H1 (cell line): ENCODE data around the gene IL36RN. TPM values are rescaled to one million over a fixed set of nuclear protein-coding genes. Genes with fewer than 3 reads are reported as not detected.

Experiments used
- BACH1 ChIP-seq: IDR thresholded peaks from 2 replicates; pipeline ENCODE4 v1.6.1; 2012; ENCODE audit warnings: low read length, improper control_type of control experiment
- BRCA1 ChIP-seq: IDR thresholded peaks from 2 replicates; pipeline ENCODE4 v1.6.1; 2012; ENCODE audit warnings: low read depth, low read length, improper control_type of control experiment
- EP300 ChIP-seq, 2 experiments: IDR thresholded peaks; 1 replicate in 1 of 2; 2 replicates in 1 of 2; pipeline ENCODE4 v1.6.1; 2011 to 2012; ENCODE audit warnings: low read depth in 2 of 2, low read length in 2 of 2, mild to moderate bottlenecking in 2 of 2, borderline replicate concordance in 1 of 2, inconsistent platforms in 1 of 2, moderate library complexity in 1 of 2
- JUN ChIP-seq: IDR thresholded peaks from 2 replicates; pipeline ENCODE4 v1.6.1; 2011; ENCODE audit warnings: low read depth, mild to moderate bottlenecking, improper control_type of control experiment, low read length
- KDM4A ChIP-seq: IDR thresholded peaks from one replicate; pipeline ENCODE4 v1.7.1; 2012; ENCODE audit warnings: low read depth, mild to moderate bottlenecking, moderate library complexity, low read length, inconsistent platforms; ENCODE audit not compliant: severe bottlenecking
- SIX5 ChIP-seq: IDR thresholded peaks from 2 replicates; pipeline ENCODE4 v1.6.1; 2011; ENCODE audit warnings: mild to moderate bottlenecking, low read depth, low read length
- TBP ChIP-seq: IDR thresholded peaks from 2 replicates; pipeline ENCODE4 v1.6.1; 2011; ENCODE audit warnings: low read depth, low read length, improper control_type of control experiment
- polyA plus RNA-seq, 7 experiments: library from polyadenylated mRNA; depleted of rRNA in 3 of 7; stranded (reverse) in 5 of 7; unstranded in 2 of 7; fragments of >200 nt in 5 of 7; fragments of 200-250 nt in 2 of 7; gene quantifications; 1 replicate in 5 of 7; 2 replicates in 1 of 7; 4 replicates in 1 of 7; pipeline versions ENCODE4 v1.2.1 to v1.2.3, GENCODE V29; 2011 to 2013; ENCODE audit warnings: missing spikeins in 2 of 7, mixed read lengths in 2 of 7
- total RNA-seq: library from RNA; stranded (reverse); fragmentation: NEBNext Ultra II Directional; extraction: Animal tissue kit (Norgen Biotek cat#: 25700); gene quantifications from 2 replicates; pipeline ENCODE4 v1.2.1, GENCODE V29; 2021

IL36RN gene
- total and polyA plus RNA-seq, 2 of the 8 experiments (the other 6 are each of a cell fraction or from before 2014, with no cell fraction given): not detected

DNA sequence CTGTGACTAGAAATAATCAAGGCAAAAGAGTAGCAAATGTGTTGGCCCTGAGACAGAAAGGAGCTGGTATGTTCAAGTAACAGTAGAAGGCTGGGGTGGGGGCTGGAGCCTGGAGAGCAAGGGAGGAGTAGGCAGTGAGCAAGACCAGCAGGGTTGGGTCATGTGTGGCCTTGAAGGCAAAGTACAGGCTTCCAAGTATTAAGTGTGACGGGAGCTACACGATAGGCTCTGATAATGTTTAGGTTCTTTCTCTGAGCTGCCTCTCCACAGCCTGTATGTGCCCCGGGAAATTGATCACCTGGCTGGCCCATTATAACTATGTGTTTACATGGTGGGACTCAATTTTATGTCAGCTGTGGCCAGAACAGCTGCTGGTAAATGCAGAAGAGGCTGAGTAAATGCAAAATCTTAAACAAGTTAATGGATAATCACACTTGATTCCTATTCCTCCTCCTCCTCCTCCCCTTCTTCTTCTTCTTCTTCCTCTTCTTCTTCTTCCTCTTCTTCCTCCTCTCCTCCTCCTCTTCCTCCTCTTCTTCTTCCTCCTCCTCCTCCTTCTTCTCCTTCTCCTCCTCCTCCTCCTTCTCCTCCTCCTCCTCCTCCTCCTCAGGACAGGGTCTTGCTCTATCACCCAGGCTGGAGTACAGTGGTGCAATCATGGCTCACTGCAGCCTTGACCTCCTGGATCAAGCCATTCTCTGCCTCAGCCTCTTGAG lies 18.1 kb downstream of the IL36RN start (continued):
- no peak for TF ChIP-seq SIX5
- TF ChIP-seq TBP: no peak
- no peak for TF ChIP-seq BRCA1
- TF ChIP-seq JUN: no peak
- TF ChIP-seq BACH1: no peak
- no peak for TF ChIP-seq EP300 (IDR thresholded peaks at IDR 0.05; ENCODE audit: borderline replicate concordance in 1 of 2, low read depth in 2 of 2, low read length in 2 of 2)
- no peak for TF ChIP-seq KDM4A
